Stimulated activated CD4-positive, alpha-beta T cell treated with anti-CD3 and anti-CD28 coated beads, Interleukin-1b, Interleukin-23, amount 100 ng/mL, for 24 hours (primary cell): ENCODE results near the gene SOS1.
"Not testable (repeated sequence)": the region's sequence is repeated elsewhere in the genome, so short reads cannot be mapped to it uniquely, and the experiment has no call there.

Source experiments
- DNase-seq, 4 experiments: peaks; one replicate each; pipeline ENCODE4 v3.0.0-alpha.2; 2020; ENCODE audit warnings: low read depth in 4 of 4, low spot score in 1 of 4

The SOS1 gene

GRCh38 chr2:39139511-39140237 is 18.8 kb upstream of the SOS1 start:
- DNase-seq, result no peak

GRCh38 chr2:39138837-39139211 is 18.0 kb upstream of the SOS1 start:
- no peak for DNase-seq

- DNase-seq, result not testable (repeated sequence)
Observed at GRCh38 chr2:39138187-39138836, 17.5 kb upstream of the SOS1 start.

GRCh38 chr2:39136799-39137198 is 15.9 kb upstream of the SOS1 start:
- DNase-seq, result no peak

- DNase-seq, result no peak
Observed at GRCh38 chr2:39135690-39136259, 14.9 kb upstream of the SOS1 start.

GRCh38 chr2:39133215-39133851 is 12.5 kb upstream of the SOS1 start:
- no peak for DNase-seq

GRCh38 chr2:39128919-39129391 is 8.1 kb upstream of the SOS1 start:
- DNase-seq, result peak in 3 of 4 experiments; percentile 21 to 59 (median 48)

GRCh38 chr2:39127973-39128372 is 7.1 kb upstream of the SOS1 start:
- peak in 1 of 4 experiments; percentile 22 for DNase-seq

GRCh38 chr2:39124746-39125057 is 3.9 kb upstream of the SOS1 start:
- no peak for DNase-seq

GRCh38 chr2:39124000-39124745 is 3.3 kb upstream of the SOS1 start:
- DNase-seq, result peak; percentile 75 to 95 (median 91)

GRCh38 chr2:39123436-39123999 is 2.7 kb upstream of the SOS1 start:
- no peak for DNase-seq

- no peak for DNase-seq
Observed at GRCh38 chr2:39121523-39122063, 742 bp upstream of the SOS1 start.

- no peak for DNase-seq
Observed at GRCh38 chr2:39120521-39120770, 405 bp downstream of the SOS1 start.

- peak in 3 of 4 experiments; percentile 27 to 45 (median 42) for DNase-seq
Observed at GRCh38 chr2:39119732-39120520, 925 bp downstream of the SOS1 start.

GRCh38 chr2:39118786-39119499 is 1.9 kb downstream of the SOS1 start:
- DNase-seq, result no peak

GRCh38 chr2:39115556-39115955 is 5.3 kb downstream of the SOS1 start:
- no peak for DNase-seq

- DNase-seq, result no peak
Observed at GRCh38 chr2:39114771-39115170, 6.1 kb downstream of the SOS1 start.

- DNase-seq, result no peak
Observed at GRCh38 chr2:39109537-39109936, 11.3 kb downstream of the SOS1 start.

GRCh38 chr2:39108377-39108776 is 12.5 kb downstream of the SOS1 start:
- DNase-seq, result no peak
